ENCODE results near the gene PTGIS. TPM values are rescaled to one million over a fixed set of nuclear protein-coding genes. Genes with fewer than 3 reads are reported as not detected.

Gene PTGIS
- total and polyA plus RNA-seq, 2 donors (not counting 1 experiment from before 2014, with no cell fraction given), result not detected

- Histone ChIP-seq H3K9ac (ENCODE audit: low read length) (no peak overlapping the region), H3K36me3 (replicated peaks in 1 of 2; ENCODE audit: control extremely low read depth in 1 of 2, control insufficient read depth in 1 of 2, extremely low read depth in 1 of 2, insufficient read depth in 2 of 2, low read length in 1 of 2) (no peaks in the 10 kb centered on the region), H3K9me3 (ENCODE audit: control extremely low read depth in 1 of 3, control insufficient read depth in 2 of 3, insufficient read depth in 1 of 3, low read length in 2 of 3) (peaks cover 0 to 29% (median 9%) of the 10 kb centered on the region in 3 donors), H3K4me1 (ENCODE audit: control insufficient read depth in 2 of 2, insufficient read depth in 2 of 2, low read length in 2 of 2) (no peaks in the 10 kb centered on the region), H2AFZ (ENCODE audit: insufficient read depth, low read depth, low read length, poor library complexity, severe bottlenecking) (no peak overlapping the region), H3K27me3 (replicated peaks in 1 of 4; ENCODE audit: control extremely low read depth in 1 of 4, control insufficient read depth in 3 of 4, insufficient read depth in 4 of 4, low read length in 3 of 4) (peaks cover 0 to 9% (median 4%) of the 10 kb centered on the region in 4 experiments), H3K4me2 (replicated peaks; ENCODE audit: low read depth, low read length, poor library complexity, severe bottlenecking) (no peak overlapping the region), H3K4me3 (ENCODE audit: control extremely low read depth in 1 of 5, extremely low read depth in 1 of 5, insufficient read depth in 1 of 5, low read depth in 2 of 5, low read length in 4 of 5) (no peak overlapping the region), H3K27ac (ENCODE audit: low read length in 2 of 2) (no peak overlapping the region), H4K20me1 (ENCODE audit: control insufficient read depth, insufficient read depth, low read length, poor library complexity, severe bottlenecking) (no peaks in the 10 kb centered on the region), H3K79me2 (ENCODE audit: control insufficient read depth, insufficient read depth, low read length) (no peaks in the 10 kb centered on the region)
- Mint-ChIP-seq H3K4me3 (no peak overlapping the region), H3K27me3 (peaks cover 17% of the 10 kb centered on the region), H3K9me3 (ENCODE audit: insufficient read depth) (no peaks in the 10 kb centered on the region), H3K27ac (no peak overlapping the region), H3K4me1 (no peaks in the 10 kb centered on the region)
- POLR2A ChIA-PET, result no interaction called here
- DNase-seq, result no peak
- no peak for TF ChIP-seq EZH2 (IDR thresholded peaks at IDR 0.05; ENCODE audit: borderline replicate concordance, insufficient read depth, low read depth, low read length, poor library complexity, severe bottlenecking)
- no peak for TF ChIP-seq CTCF (IDR thresholded peaks at IDR 0.05)
- ATAC-seq (ENCODE audit: low read depth), result no peak
- CTCF ChIA-PET, result interaction anchor here (0.7 to 5.2 kb wide), 12 partner anchors 12 to 391 kb away, joined by 3 to 27 read pairs (median 5); no protein-coding TSS in a partner anchor
- intact Hi-C loops (cut with micrococcal nuclease), result loop anchor here (1.0 kb wide), 2 partner anchors 68 to 305 kb away; no protein-coding TSS in a partner anchor
- WGBS (ENCODE audit: insufficient coverage), result 96% methylated on average over 12 of the region's 15 CpGs
Measured at GRCh38 chr20:49540687-49541435, 27.1 kb downstream of the PTGIS start.

DNA sequence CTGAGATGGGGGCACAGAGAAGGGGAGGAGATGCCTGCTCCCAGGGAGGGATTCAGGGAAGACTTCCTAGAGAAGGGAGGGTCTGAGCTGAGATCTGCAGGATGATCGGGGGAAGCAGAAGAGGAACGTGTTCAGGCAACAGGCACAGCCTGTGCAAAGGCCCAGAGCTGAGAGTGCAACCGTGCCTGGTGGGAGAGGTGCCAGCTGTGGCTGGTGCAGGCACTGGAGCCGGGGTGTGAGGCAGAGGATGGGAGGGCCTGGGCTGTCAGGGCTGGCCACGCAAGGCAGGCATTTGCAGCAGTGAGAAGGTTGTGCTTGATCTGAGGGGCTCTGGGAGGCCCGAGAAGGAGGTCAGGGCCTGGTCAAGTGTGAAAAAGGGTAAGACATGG, 27.7 kb downstream of the PTGIS start:
- TF ChIP-seq EZH2 (IDR thresholded peaks at IDR 0.05; ENCODE audit: borderline replicate concordance, insufficient read depth, low read depth, low read length, poor library complexity, severe bottlenecking) (no peak), CTCF (IDR thresholded peaks at IDR 0.05) (no peak)
- 83% methylated on average over 6 of the region's 6 CpGs for WGBS (ENCODE audit: insufficient coverage)
- no peaks in the 10 kb centered on the region for H3K79me2 ChIP-seq (ENCODE audit: control insufficient read depth, insufficient read depth, low read length)
- peaks cover 17% of the 10 kb centered on the region for H3K27me3 Mint-ChIP-seq
- H3K4me3 Mint-ChIP-seq, result no peak overlapping the region
- H3K36me3 ChIP-seq (replicated peaks in 1 of 2; ENCODE audit: control extremely low read depth in 1 of 2, control insufficient read depth in 1 of 2, extremely low read depth in 1 of 2, insufficient read depth in 2 of 2, low read length in 1 of 2), result no peaks in the 10 kb centered on the region
- ChIA-PET POLR2A (no interaction called here), CTCF (interaction anchor here (0.7 to 1.4 kb wide), 3 partner anchors 10 to 305 kb away, joined by 3 read pairs; no protein-coding TSS in a partner anchor)
- no peaks in the 10 kb centered on the region for H3K4me1 ChIP-seq (ENCODE audit: control insufficient read depth in 2 of 2, insufficient read depth in 2 of 2, low read length in 2 of 2)
- H3K4me3 ChIP-seq (ENCODE audit: control extremely low read depth in 1 of 5, extremely low read depth in 1 of 5, insufficient read depth in 1 of 5, low read depth in 2 of 5, low read length in 4 of 5), result no peak overlapping the region
- no peaks in the 10 kb centered on the region for H3K9me3 Mint-ChIP-seq (ENCODE audit: insufficient read depth)
- no peaks in the 10 kb centered on the region for H4K20me1 ChIP-seq (ENCODE audit: control insufficient read depth, insufficient read depth, low read length, poor library complexity, severe bottlenecking)
- peaks cover 0 to 23% (median 3%) of the 10 kb centered on the region in 3 donors for H3K9me3 ChIP-seq (ENCODE audit: control extremely low read depth in 1 of 3, control insufficient read depth in 2 of 3, insufficient read depth in 1 of 3, low read length in 2 of 3)
- H3K4me2 ChIP-seq (replicated peaks; ENCODE audit: low read depth, low read length, poor library complexity, severe bottlenecking), result no peak overlapping the region
- ATAC-seq (ENCODE audit: low read depth) (no peak), DNase-seq (no peak)
- H3K27me3 ChIP-seq (replicated peaks in 1 of 4; ENCODE audit: control extremely low read depth in 1 of 4, control insufficient read depth in 3 of 4, insufficient read depth in 4 of 4, low read length in 3 of 4), result peaks cover 0 to 8% (median 2%) of the 10 kb centered on the region in 4 experiments
- no peak overlapping the region for H3K27ac ChIP-seq (ENCODE audit: low read length in 2 of 2)
- H3K9ac ChIP-seq (ENCODE audit: low read length), result no peak overlapping the region
- intact Hi-C loops (cut with micrococcal nuclease), result no loop called here
- H3K27ac Mint-ChIP-seq, result no peak overlapping the region
- no peaks in the 10 kb centered on the region for H3K4me1 Mint-ChIP-seq
- H2AFZ ChIP-seq (ENCODE audit: insufficient read depth, low read depth, low read length, poor library complexity, severe bottlenecking), result no peak overlapping the region
